SJSA1 (cell line): ENCODE data around the gene ZGRF1. TPM values are rescaled to one million over a fixed set of nuclear protein-coding genes. Genes with fewer than 3 reads are reported as not detected.
"Not testable (repeated sequence)": the region's sequence is repeated elsewhere in the genome, so short reads cannot be mapped to it uniquely, and the experiment has no call there.

ENCODE experiments used
- DNase-seq, 2 experiments: peaks; one replicate each; pipeline ENCODE4 v3.0.0-alpha.2; 2015 to 2020; ENCODE audit warnings: low spot score in 2 of 2, low read depth in 1 of 2
- H3K27ac ChIP-seq: fragments of 250-450 bp; sonication (Bioruptor Pico); 2 replicates; pipeline ENCODE4 v1.5.1; 2020; ENCODE audit warnings: mild to moderate bottlenecking, moderate library complexity
- H3K27me3 ChIP-seq: fragments of 250-450 bp; sonication (Bioruptor Pico); replicated peaks from 2 replicates; pipeline ENCODE4 v1.5.1; 2020; ENCODE audit warnings: mild to moderate bottlenecking, moderate library complexity
- H3K36me3 ChIP-seq: fragments of 250-450 bp; sonication (Bioruptor Pico); 2 replicates; pipeline ENCODE4 v1.5.1; 2020; ENCODE audit warnings: mild to moderate bottlenecking
- H3K4me1 ChIP-seq: fragments of 250-450 bp; sonication (Bioruptor Pico); replicated peaks from 2 replicates; pipeline ENCODE4 v1.6.1; 2021; ENCODE audit warnings: mild to moderate bottlenecking
- H3K4me3 ChIP-seq: fragments of 250-450 bp; sonication (Bioruptor Pico); 2 replicates; pipeline ENCODE4 v1.5.1; 2020; ENCODE audit warnings: mild to moderate bottlenecking
- H3K9me3 ChIP-seq: fragments of 250-450 bp; sonication (Bioruptor Pico); replicated peaks from 2 replicates; pipeline ENCODE4 v1.5.1; 2020; ENCODE audit warnings: mild to moderate bottlenecking
- total RNA-seq: library from RNA; depleted of rRNA; stranded (reverse); fragments of >200 nt; shearing (Covaris generic); gene quantifications from 2 replicates; pipeline ENCODE4 v1.2.3, GENCODE V29; 2014; rRNA removed

ZGRF1 gene
- total RNA-seq, result 18.3 and 22.3 TPM in 2 replicates

GRCh38 chr4:112636688-112637551 is at the start of gene ZGRF1, which contains the start of gene LARP7:
Gene ZGRF1, minus strand, starts transcription at chr4:112636909. Its CDS starts 3,733 bp downstream, at chr4:112633176.
Gene LARP7, plus strand, starts transcription at chr4:112637143. Its CDS starts 7,527 bp downstream, at chr4:112644670.
- H3K36me3 ChIP-seq, result peaks cover 21% of the 10 kb centered on the region
- H3K9me3 ChIP-seq, result no peaks in the 10 kb centered on the region
- peaks cover 14% of the 10 kb centered on the region for H3K4me1 ChIP-seq
- H3K27ac ChIP-seq, result peak within 1 kb of the TSS; percentile 91
- H3K4me3 ChIP-seq, result peak within 1 kb of the TSS; percentile 54
- DNase-seq, result peak; percentile 99
- no peaks in the 10 kb centered on the region for H3K27me3 ChIP-seq

DNA sequence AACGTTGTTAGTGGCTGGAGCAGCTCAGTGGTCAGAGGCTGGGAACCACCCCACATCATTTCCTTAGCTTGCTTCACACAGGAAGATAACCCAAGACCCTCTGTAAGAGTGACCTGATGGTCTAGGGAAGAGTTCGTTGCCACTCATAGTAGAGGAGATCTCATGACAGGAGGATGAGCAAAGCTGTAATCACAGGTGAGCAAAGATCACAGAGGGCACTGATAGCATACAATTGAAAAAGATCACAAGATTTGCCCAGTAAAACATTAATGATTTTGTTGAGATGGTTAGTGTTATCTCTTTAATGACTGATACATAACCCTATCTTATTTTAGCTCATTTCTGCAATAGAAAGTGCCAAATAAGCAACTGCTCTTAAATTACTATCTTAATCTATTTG is 44.3 kb upstream of the ZGRF1 start:
- Histone ChIP-seq H3K36me3 (no peaks in the 10 kb centered on the region), H3K27ac (no peak overlapping the region), H3K9me3 (no peaks in the 10 kb centered on the region), H3K4me3 (no peak overlapping the region), H3K27me3 (no peaks in the 10 kb centered on the region), H3K4me1 (no peaks in the 10 kb centered on the region)
- no peak for DNase-seq

DNA sequence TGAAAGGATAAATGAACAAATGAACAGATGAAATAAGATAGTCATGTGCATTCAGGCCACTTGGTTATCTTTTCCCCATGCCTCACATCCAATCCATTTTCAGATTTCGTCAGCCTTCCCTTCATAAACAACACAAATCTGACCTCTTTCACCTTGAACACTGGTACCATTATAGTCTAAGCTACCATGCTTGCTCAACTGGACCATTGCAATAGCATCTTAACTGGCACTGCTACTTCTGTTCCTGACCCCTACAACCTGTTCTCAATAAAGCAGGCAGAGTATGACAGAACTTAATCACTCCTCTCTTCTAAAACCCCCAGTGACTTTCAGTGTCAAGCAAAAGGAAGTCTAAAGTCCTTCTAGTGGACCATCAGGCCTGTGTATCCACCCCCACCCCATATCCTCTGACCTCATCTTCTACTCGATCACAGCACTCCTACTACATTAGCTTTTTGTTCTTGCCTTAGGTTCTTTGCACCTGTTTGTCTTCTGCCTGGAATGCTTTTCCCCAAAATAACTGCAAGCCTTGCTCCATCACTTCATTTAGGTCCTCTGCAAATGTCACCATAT is 40.9 kb upstream of the ZGRF1 start:
- no peaks in the 10 kb centered on the region for H3K4me1 ChIP-seq
- no peaks in the 10 kb centered on the region for H3K36me3 ChIP-seq
- H3K4me3 ChIP-seq, result no peak overlapping the region
- no peaks in the 10 kb centered on the region for H3K9me3 ChIP-seq
- DNase-seq, result no peak
- no peaks in the 10 kb centered on the region for H3K27me3 ChIP-seq
- no peak overlapping the region for H3K27ac ChIP-seq

GRCh38 chr4:112674376-112674775 is 37.7 kb upstream of the ZGRF1 start:
- Histone ChIP-seq H3K36me3 (no peaks in the 10 kb centered on the region), H3K9me3 (no peaks in the 10 kb centered on the region), H3K27me3 (no peaks in the 10 kb centered on the region)

GRCh38 chr4:112673686-112674085 is 37.0 kb upstream of the ZGRF1 start:
- Histone ChIP-seq H3K36me3 (no peaks in the 10 kb centered on the region), H3K9me3 (no peaks in the 10 kb centered on the region), H3K4me3 (no peak overlapping the region), H3K27ac (no peak overlapping the region), H3K4me1 (no peaks in the 10 kb centered on the region), H3K27me3 (no peaks in the 10 kb centered on the region)
- DNase-seq, result no peak

More at GRCh38 chr4:112674376-112674775, 37.7 kb upstream of the ZGRF1 start:
- H3K4me3 ChIP-seq, result no peak overlapping the region
- no peak overlapping the region for H3K27ac ChIP-seq
- H3K4me1 ChIP-seq, result no peaks in the 10 kb centered on the region
- no peak for DNase-seq

GRCh38 chr4:112673076-112673475 is 36.4 kb upstream of the ZGRF1 start:
- no peak for DNase-seq
- Histone ChIP-seq H3K36me3 (no peaks in the 10 kb centered on the region), H3K27me3 (no peaks in the 10 kb centered on the region), H3K4me3 (no peak overlapping the region), H3K9me3 (no peaks in the 10 kb centered on the region), H3K27ac (no peak overlapping the region), H3K4me1 (no peaks in the 10 kb centered on the region)

- Histone ChIP-seq H3K36me3 (no peaks in the 10 kb centered on the region), H3K27me3 (no peaks in the 10 kb centered on the region), H3K4me3 (no peak overlapping the region), H3K9me3 (no peaks in the 10 kb centered on the region), H3K4me1 (no peaks in the 10 kb centered on the region), H3K27ac (no peak overlapping the region)
- DNase-seq, result no peak
These were observed 31.4 kb upstream of the ZGRF1 start for GRCh38 chr4:112668131-112668530.

GRCh38 chr4:112664611-112665010 is 27.9 kb upstream of the ZGRF1 start:
- Histone ChIP-seq H3K4me1 (no peaks in the 10 kb centered on the region), H3K4me3 (no peak overlapping the region), H3K9me3 (no peaks in the 10 kb centered on the region), H3K27ac (no peak overlapping the region), H3K36me3 (no peaks in the 10 kb centered on the region), H3K27me3 (no peaks in the 10 kb centered on the region)
- DNase-seq, result no peak

DNA sequence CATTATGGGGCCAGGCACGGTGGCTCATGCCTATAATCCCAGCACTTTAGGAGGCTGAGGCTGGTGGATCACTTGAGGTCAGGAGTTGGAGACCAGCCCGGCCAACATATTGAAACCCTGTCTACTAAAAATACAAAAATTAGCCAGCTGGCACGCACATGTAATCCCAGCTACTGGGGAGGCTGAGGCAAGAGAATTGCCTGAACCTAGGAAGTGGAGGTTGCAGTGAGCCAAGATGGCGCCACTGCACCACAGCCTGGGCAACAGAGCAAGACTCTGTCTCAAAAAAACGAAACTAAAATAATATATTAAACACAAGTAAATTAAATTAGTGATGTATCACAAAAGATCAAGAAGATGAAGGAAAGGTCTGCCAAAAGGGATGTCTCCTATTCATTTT is 19.4 kb upstream of the ZGRF1 start:
- not testable (repeated sequence) for H3K4me3 ChIP-seq, H3K27ac ChIP-seq, H3K27me3 ChIP-seq, DNase-seq, H3K9me3 ChIP-seq, H3K4me1 ChIP-seq
- peaks cover 41% of the 10 kb centered on the region for H3K36me3 ChIP-seq

- no peaks in the 10 kb centered on the region for H3K27me3 ChIP-seq
- H3K36me3 ChIP-seq, result peaks cover 49% of the 10 kb centered on the region
- H3K4me1 ChIP-seq, result no peaks in the 10 kb centered on the region
These were observed 18.6 kb upstream of the ZGRF1 start for GRCh38 chr4:112655270-112655669.

DNA sequence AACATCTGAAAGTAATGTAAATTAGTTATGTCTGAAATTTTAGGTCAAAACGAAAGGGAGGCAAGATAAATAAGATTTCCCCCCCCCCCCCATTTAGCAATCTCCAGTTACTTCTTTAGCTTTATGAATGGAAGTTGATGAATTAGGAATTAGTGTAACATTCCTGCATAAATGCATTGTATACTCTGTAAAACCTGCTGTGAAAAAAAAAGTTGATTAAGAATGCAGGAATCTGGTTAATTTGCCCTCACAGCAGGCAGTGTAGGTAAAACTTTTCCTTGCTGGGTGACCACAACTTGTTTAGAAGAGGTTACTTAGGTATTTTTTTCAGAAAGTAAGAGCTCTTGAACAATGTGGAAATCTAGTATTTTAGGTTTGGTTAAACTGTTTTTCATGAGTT is 15.5 kb upstream of the ZGRF1 start:
- H3K9me3 ChIP-seq, result no peaks in the 10 kb centered on the region
- no peaks in the 10 kb centered on the region for H3K27me3 ChIP-seq
- H3K4me3 ChIP-seq, result no peak overlapping the region
- H3K27ac ChIP-seq, result no peak overlapping the region
- H3K36me3 ChIP-seq, result peaks cover 60% of the 10 kb centered on the region
- DNase-seq, result no peak
- H3K4me1 ChIP-seq, result peaks cover 4% of the 10 kb centered on the region; the same call in 1 of the 2 replicates

More at GRCh38 chr4:112655270-112655669, 18.6 kb upstream of the ZGRF1 start:
- Histone ChIP-seq H3K9me3 (no peaks in the 10 kb centered on the region), H3K4me3 (no peak overlapping the region), H3K27ac (no peak overlapping the region)
- DNase-seq, result no peak

DNA sequence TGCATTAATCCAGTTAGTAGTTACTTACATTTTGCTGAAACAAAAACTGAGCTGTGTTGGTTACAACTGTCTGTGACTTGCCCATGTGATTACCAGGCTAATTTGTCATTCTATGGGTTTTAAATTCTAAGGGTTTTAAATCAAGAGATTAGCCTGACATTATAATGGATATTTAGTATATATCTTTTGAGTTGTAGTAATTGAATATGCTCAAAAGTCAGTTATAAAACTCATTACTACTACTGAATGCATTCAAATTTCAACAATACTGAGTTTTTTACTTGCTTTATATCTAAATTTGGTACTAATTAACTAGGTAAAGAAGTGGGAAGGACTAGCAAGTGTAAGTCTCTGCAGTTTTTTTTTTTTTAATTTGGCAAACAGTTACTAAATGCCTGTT is 14.9 kb upstream of the ZGRF1 start:
- H3K36me3 ChIP-seq, result peaks cover 64% of the 10 kb centered on the region

GRCh38 chr4:112650332-112650731 is 13.6 kb upstream of the ZGRF1 start:
- no peak overlapping the region for H3K27ac ChIP-seq
- DNase-seq, result no peak
- H3K36me3 ChIP-seq, result peaks cover 63% of the 10 kb centered on the region
- no peaks in the 10 kb centered on the region for H3K9me3 ChIP-seq
- no peaks in the 10 kb centered on the region for H3K27me3 ChIP-seq
- H3K4me3 ChIP-seq, result no peak overlapping the region
- H3K4me1 ChIP-seq, result peaks cover 4% of the 10 kb centered on the region; the same call in 1 of the 2 replicates

More for the DNA sequence above, 14.9 kb upstream of the ZGRF1 start:
- no peaks in the 10 kb centered on the region for H3K27me3 ChIP-seq
- H3K27ac ChIP-seq, result no peak overlapping the region
- H3K9me3 ChIP-seq, result no peaks in the 10 kb centered on the region
- no peak for DNase-seq
- H3K4me3 ChIP-seq, result no peak overlapping the region
- peaks cover 4% of the 10 kb centered on the region; the same call in 1 of the 2 replicates for H3K4me1 ChIP-seq

DNA sequence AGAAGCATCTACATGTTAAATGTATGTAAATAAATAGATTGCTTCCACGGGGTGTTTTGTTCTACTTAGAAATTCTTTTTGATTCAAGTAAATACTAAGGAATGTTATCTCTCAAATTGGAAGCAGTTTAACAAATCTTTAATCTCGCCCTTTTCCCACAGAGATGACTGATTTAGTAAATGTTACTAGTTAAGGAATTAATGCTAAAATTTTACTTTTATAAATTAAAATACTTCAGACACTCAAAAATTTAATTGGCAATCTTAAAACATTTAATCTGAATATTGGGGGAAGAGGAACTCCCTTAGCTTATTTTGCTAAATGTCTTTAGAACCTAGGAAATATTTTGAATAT is 12.3 kb upstream of the ZGRF1 start:
- no peaks in the 10 kb centered on the region for H3K27me3 ChIP-seq
- H3K27ac ChIP-seq, result no peak overlapping the region
- peaks cover 4% of the 10 kb centered on the region; the same call in 1 of the 2 replicates for H3K4me1 ChIP-seq
- peaks cover 57% of the 10 kb centered on the region for H3K36me3 ChIP-seq
- no peak overlapping the region for H3K4me3 ChIP-seq
- no peaks in the 10 kb centered on the region for H3K9me3 ChIP-seq
- DNase-seq, result no peak
